ENCODE data around the gene CHSY3. TPM values are rescaled to one million over a fixed set of nuclear protein-coding genes. Genes with fewer than 3 reads are reported as not detected.

Gene CHSY3
- polyA plus RNA-seq, 4 donors = 3.8 to 5.1 (median 4.9) TPM

DNA sequence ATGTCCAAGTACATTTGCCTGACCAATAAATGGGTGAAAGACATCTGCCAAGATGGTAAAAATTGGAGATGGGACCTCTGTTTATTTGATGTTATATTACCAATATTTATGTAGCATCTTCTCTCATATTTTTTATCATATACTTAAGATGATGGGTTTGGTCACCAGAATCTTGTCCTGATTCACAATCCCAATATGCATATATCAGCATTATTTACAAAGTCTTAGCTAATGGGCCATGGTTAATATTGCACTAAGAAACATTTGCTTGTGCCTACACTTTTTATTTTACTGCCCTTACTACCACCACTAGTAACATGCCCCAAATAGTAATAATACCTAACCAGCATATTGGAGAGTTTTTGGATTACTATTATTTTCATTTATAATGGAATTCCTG is 116.7 kb downstream of the CHSY3 start:
- no peak for DNase-seq (ENCODE audit: low read depth in 4 of 4, low spot score in 3 of 4)

DNA sequence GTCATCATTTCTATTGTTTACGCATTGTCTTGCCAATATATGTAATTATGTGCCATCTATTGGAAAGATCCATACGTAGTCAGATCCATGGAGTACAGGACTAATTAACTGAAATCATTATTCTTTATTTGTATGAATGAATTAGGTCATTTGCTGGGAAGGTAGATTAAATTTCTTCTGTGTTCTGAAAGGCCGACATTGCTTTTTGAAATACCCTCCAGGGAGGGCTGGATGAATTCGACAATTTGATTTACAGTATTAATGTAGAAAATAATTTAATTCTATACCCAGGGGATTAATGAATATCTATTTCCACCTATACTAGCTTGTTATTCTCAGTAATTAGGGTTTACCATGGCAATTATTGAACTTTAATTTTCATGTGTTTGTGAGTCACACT is 117.6 kb downstream of the CHSY3 start:
- DNase-seq (ENCODE audit: low read depth in 4 of 4, low spot score in 3 of 4) = no peak

DNA sequence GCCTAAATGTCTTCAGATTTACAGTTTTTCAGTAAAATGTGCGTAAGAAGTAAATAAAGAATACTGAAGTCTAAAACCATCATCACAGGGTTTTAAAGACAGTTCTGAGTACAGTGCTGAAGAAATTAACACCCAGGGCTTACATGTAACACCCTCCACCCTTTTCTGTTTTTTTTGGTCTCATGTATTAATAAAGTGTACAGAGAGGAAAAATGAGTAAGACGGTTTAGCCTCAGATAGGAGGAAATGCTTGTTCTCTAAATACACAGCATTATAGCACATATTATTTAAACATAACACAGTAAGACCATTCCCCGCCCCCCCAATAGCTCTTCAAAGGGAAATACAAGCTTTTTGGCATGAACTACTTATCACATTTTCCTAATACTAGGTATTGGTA is 119.3 kb downstream of the CHSY3 start:
- no peak for DNase-seq (ENCODE audit: low read depth in 4 of 4, low spot score in 3 of 4)

DNA sequence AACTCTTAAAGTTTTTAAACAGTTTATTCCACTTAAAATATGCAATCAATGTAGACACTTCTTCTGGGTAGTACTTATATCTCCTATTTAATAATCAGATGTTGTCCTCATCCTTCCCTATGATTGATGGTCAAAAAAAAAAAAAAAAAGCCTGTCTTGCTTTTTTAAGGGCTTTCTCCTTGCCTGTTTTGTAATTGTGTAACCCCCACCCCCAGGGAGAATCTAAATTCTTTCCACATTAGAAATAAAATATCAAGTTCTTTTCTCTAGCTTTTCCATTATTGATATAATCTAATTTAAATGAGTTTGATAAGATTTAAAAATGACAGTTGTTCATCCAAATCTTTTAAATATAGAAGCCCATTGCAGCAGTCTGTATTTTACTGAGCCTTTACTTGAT is 119.7 kb downstream of the CHSY3 start:
- DNase-seq (ENCODE audit: low read depth in 4 of 4, low spot score in 3 of 4) = no peak

DNA sequence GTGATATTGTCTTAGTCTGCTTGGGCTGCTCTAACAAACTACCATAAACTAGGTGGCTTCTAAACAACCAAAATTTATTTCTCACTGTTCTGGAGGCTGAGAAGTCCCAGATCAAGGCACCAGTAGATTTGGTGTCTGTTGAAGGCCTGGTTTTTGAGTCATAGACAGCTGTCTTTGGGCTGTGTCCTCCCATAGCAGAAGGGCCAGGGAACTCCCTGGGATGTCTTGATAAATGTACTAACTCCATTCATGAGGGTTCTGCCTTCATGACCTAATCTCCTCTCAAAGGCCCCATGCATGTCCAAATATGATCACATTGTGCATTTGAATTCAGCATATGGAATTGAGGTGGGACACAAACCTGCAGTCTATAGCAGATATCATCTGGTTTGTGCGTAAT is 121.2 kb downstream of the CHSY3 start:
- DNase-seq (ENCODE audit: low read depth in 4 of 4, low spot score in 3 of 4) = no peak

DNA sequence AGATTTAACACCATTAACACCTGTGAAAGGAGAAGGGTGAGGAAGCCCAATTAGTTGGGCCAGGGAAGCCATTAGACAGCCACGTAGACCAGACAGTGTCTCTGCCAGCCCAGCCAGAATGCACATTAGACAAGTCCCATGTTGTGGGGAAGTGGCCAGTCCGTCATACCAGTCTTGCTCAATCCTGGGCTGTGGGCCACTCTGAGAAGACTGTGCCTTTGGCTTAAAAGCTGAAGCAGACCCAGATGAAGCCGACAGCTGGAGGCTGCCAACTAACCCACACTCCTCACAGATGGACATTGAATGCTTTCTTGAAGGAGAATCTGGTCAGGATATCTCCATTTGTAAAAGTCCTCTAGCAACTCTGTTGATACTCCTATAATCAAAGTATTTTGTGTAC is 128.5 kb downstream of the CHSY3 start:
- no peak for DNase-seq (ENCODE audit: low read depth in 4 of 4, low spot score in 3 of 4)

DNA sequence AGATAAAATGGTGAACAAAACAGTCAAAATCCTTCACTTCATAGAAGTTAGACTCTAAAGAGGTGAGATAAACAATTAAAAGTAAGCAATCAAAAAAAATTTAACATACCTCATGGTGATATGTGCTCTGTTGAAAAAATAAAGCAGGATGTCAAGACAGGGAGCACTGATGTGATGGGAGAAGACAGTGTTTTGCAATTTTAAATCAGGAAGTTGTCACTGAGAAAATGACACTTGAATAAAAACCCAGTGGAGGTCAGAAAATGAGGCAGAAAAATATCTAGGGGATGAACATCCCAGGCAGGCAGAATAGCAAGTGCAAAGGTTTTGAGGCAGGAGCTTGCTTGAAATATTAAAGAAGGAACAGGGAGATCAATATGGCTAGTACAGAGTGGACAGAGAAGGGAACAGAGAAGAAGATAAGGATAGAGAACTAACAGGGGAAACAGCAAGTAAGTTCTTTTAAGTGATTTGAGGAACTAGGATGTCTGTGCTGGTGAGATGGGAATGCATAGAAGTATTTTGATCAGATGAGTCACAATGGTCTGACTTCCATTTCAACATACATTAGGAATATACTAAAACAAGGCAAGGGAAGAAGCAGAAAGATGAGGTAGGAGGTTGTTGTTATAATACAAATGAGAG is 130.4 kb downstream of the CHSY3 start:
- no peak for DNase-seq (ENCODE audit: low read depth in 4 of 4, low spot score in 3 of 4)

DNA sequence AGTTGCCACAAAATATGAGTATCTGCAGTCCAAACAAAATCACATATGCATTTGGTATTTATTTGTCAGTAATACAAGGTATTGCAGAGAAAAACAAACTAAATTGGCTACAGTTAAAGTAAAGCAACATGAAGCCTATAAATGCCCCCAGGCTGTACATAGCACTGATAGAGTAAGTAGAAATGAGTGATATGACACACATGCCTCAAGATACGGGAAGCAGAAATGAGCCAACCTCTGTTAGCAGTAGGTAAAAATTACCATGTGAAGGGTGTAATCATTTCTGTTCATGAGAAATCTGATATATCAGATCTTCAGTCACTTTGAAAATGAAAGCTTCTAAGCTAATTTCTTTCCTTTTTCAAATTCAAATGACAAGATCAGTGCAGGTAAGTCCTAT is 131.1 kb downstream of the CHSY3 start:
- DNase-seq (ENCODE audit: low read depth in 4 of 4, low spot score in 3 of 4) = no peak

DNA sequence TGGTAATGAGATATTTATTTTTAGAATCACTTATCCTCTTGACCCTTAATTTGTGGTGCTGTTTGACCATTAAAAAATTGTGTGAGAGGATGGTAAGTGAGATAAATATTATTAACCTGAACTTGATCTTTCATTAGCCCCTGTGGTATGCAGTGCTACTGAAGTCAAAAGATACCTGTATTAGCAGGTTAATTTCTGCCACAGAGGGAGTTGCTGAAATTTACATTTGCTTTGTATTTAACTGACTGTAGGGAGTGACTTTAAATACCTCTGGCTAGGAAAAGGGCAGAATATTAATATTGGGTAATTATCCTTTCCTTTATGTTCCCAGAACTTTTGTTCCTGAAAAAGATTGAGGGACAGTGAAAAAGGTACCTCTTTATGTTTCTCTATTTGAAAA is 133.6 kb downstream of the CHSY3 start:
- DNase-seq (ENCODE audit: low read depth in 4 of 4, low spot score in 3 of 4) = no peak

DNA sequence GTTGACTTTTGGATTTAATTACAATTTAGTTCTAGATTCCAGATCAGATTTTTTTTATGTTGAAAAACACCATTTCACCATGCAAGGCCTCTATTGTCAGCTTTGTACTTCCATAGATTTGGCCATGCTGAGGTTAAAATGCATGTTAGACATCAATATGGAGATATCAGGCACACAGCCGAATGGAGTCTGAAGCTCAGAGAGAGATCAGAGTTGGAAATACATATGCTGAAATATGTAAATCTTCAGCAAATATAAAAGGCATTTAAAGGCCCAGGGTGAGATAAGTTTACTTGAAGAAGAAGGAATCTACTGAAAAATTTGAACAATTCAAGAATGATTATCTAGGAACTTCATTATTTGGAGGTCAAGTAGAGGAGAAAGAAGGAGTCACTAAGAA is 139.6 kb downstream of the CHSY3 start:
- no peak for DNase-seq (ENCODE audit: low read depth in 4 of 4, low spot score in 3 of 4)

DNA sequence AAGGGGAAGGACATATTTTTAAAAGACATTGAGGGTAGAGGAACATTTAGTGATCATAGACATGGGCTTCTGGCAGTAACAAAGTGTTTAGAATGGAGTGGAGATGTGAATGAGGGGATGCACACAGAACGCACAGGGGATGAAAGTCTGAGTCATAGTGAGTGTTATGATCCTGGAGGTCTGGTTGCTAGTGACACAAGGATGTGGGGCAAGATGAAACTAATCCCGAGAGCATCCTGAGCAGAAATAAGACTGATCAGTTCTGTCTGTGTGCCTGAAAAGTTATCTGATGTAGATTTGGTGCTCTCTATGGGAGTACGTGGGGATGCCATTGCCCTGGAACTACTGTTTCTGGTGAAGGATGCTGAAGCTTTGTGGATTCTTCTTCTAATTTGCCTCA is 141.1 kb downstream of the CHSY3 start:
- DNase-seq (ENCODE audit: low read depth in 4 of 4, low spot score in 3 of 4) = no peak

DNA sequence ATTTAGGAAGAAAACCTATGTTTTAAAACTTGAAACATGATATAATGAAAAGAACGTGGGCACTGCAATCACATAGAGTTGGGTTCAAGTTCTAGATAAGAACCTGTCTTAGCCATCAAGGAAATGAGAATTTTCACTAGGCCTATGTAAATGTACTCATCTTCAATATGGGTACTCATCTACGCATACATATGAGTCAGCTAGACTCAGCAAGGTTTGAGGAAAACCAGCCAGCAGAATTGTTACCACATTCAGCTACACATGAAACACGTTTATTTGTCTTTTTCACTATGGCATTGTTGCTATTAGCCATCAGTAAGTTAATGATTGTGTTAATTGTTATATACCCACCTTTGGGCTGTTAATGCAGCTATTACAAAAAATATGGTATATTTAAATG is 146.3 kb downstream of the CHSY3 start:
- DNase-seq (ENCODE audit: low read depth in 4 of 4, low spot score in 3 of 4) = no peak

DNA sequence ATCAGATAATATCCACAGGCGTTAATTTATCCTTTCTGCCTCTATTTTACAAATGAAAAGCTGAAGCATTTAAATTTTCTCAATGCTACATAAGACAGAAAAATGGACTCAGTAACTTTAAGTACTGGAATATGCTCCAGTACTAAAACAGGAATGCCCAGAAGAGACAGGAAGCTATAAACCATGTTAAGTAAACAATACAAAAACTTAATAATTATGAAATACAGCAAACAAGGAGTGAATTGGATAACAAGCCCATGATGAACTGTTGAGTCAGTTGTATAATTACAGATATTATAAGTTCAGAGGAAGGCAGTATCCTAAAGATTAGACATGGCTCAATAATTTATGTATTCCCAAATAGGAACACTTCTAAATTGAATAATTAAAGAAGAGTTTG is 148.5 kb downstream of the CHSY3 start:
- no peak for DNase-seq (ENCODE audit: low read depth in 4 of 4, low spot score in 3 of 4)

DNA sequence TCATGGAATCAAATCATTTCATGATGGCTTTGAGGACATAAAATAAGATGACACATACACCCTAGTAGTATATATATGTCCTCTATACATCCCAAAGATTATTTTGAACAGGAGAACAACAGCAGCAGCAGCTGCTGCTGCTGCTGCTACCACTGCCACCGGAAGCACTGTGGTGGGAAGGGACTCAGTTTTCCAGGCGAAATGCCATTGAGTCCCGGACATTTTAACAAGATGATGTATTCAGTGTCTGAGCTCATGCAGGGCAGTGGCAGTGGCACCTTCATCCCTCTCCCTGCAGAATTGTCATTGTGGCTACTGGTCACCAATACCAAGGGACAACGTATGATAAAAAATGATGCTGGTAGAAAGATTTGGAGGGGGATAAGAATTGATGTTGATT is 151.3 kb downstream of the CHSY3 start:
- DNase-seq (ENCODE audit: low read depth in 4 of 4, low spot score in 3 of 4) = no peak

DNA sequence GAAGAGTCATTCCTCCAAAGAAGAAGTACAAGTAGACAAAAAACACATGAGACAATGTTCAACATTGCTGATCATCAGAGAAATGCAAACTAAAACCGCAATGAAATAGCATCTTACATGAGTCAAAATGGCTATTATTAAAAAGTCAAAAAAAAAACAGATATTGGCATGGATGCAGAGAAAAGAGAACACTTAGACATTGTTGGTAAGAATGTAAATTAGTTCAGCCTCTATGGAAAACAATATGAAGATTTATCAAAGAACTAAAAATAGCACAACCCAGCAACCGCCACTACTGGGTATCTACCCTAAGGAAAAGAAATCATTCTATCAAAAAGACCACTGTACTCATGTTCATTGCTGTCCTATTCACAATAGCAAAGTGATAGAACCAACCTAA is 157.5 kb downstream of the CHSY3 start:
- DNase-seq (ENCODE audit: low read depth in 4 of 4, low spot score in 3 of 4) = no peak

DNA sequence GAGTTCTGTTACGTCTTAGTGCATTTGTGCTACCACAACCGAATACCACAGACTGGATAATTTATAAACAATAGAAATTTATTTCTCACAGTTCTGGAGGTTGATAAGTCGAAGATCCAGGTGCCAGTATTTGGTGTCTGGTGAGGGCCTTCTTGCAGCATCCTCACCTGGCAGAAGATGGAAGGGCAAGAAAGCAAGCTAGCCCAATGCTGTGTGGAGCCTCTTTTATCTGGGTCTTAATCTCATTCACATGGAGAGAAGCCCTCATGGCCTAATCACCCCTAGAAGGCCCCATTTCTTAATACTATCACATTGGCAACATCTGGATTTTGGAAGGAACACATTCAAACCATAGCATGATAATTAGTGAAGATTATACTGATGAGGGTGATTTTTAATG is 159.3 kb downstream of the CHSY3 start:
- no peak for DNase-seq (ENCODE audit: low read depth in 4 of 4, low spot score in 3 of 4)

DNA sequence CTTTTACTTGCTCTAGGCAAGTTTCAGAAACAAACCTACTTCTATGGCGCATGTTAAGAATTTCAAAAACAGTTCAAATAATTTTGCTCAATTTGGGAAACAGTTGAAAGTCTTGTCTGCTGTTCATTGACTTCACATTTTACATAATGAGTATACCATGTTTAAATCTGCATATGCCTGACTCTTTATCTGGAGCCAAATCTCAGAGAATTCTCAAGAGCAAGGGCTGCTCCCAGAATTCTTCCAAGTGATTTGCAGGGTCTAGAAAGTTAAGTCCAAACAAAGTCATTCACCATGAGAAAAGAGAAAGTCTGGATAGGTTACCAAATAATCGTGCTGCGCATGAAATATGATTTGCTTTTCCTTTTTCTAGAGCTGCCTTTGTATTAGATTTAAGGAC is 160.2 kb downstream of the CHSY3 start:
- no peak for DNase-seq (ENCODE audit: low read depth in 4 of 4, low spot score in 3 of 4)

DNA sequence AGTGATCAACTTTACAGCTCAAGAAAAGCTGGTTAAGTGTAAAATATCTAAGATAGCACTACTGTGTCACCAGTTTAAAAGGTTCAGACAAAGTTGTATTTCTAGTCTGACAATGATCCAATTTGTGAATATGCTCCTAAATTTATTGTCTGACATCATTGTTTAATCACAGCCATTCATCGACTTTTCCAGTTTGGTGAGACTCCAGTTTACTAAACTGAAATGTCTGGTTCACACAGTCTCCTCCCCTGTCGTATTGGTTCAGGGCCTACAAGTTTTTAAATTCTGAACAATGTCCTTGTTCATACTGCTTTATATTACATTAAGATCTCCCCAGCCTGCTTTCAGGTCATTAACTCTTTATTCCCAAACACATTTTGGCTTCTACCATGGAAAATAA is 161.4 kb downstream of the CHSY3 start:
- DNase-seq (ENCODE audit: low read depth in 4 of 4, low spot score in 3 of 4) = no peak

DNA sequence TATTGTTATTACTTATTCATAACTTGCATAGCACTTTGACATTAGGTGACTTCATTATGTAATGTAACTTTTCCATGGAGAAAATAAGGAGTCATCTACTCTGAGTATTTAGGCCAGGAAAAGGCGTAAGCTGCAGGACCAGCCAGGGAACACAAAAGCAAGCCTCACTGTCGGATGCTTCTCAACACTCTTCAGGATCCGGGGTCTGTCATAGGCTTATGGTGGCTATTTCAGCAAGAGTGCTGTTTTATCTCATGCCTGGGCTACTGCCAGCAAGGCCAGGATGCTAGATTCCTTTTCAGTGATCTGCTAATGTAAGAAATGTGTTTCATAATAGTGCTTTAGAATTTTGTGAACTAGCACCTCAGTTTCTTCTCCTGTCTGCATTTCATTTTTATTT is 162.4 kb downstream of the CHSY3 start:
- no peak for DNase-seq (ENCODE audit: low read depth in 4 of 4, low spot score in 3 of 4)

DNA sequence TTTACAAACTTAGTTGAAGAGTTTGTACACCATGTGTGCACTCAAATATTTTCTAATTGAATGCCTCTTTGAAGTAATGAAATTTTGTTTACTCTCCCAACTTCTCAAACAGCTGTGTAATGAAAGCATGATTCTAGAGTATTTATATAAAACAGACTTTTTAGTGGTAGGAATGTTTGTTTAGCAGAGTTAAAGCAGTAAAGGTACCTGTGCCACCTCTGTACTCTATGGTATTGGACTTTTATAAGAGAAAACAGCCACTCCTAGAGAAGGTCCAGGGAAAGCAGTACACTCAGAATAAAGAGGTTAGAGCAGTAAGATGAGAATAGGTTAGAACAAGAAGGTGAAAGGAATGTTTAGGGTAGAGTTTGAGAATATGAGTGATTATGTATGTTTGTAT is 163.1 kb downstream of the CHSY3 start:
- DNase-seq (ENCODE audit: low read depth in 4 of 4, low spot score in 3 of 4) = no peak

DNA sequence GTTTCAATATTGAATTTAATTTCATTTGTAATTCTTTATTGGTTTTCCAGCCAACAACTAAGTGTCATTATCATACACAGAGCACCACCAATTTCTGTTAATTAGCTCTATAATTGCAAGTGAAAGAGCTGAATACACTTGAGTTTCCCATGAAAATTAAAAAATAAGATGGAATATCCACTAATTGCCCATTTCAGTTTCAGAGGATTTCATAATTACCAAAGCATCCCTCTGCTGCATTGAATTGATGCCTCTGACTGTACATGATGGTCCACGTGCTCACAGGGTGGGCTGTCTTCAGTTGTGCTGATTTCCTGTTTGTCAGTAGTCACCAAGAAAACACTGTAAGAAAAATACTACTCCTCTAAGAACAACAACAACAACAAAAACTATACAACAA is 163.8 kb downstream of the CHSY3 start:
- no peak for DNase-seq (ENCODE audit: low read depth in 4 of 4, low spot score in 3 of 4)

DNA sequence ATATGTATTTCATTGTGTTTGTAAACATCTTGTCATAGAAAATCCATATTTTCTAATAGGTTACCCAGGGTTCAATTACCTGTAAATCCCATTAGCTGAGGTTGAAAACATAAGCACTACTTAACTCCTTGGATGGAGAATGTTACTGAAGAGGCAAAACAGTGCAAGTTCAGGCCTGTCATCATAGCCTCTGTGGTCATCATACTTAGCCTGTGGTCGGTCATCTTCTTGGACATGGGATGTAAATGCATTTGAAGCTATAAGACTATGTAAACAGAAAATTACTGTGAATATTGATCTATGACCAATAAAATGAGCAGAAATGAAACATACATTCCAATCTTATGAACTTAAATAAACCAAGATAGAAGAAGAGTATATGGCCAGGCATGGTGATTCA is 164.7 kb downstream of the CHSY3 start:
- no peak for DNase-seq (ENCODE audit: low read depth in 4 of 4, low spot score in 3 of 4)

DNA sequence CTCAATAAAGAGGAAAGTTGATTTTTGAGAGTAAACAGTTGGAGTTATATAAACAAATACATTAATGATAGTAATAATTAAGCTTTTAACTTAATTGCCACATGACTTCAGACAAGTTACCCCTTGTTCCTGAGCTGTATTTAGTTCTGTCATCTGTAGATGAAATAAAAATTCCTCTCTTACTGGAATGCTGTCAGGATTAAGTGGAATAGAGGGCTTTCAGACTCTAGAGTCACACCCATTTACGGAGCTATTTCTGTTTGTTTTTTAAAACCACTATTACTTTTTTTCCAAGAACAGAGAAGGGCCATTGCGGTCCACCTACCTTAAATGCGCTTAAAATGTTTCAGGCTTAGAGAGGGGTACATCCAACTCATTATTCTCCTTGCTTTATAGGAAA is 170.6 kb downstream of the CHSY3 start:
- DNase-seq (ENCODE audit: low read depth in 4 of 4, low spot score in 3 of 4) = no peak
